Activated CD8-positive, alpha-beta memory T cell treated with anti-CD3 and anti-CD28 coated beads for 48 hours (primary cell): ENCODE measurements around the gene LPO.

ENCODE experiments used
- DNase-seq, 3 experiments: peaks; one replicate each; pipeline ENCODE4 v3.0.0-alpha.2; 2020; ENCODE audit warnings: low read depth in 2 of 3, low spot score in 2 of 3

The LPO gene

DNA sequence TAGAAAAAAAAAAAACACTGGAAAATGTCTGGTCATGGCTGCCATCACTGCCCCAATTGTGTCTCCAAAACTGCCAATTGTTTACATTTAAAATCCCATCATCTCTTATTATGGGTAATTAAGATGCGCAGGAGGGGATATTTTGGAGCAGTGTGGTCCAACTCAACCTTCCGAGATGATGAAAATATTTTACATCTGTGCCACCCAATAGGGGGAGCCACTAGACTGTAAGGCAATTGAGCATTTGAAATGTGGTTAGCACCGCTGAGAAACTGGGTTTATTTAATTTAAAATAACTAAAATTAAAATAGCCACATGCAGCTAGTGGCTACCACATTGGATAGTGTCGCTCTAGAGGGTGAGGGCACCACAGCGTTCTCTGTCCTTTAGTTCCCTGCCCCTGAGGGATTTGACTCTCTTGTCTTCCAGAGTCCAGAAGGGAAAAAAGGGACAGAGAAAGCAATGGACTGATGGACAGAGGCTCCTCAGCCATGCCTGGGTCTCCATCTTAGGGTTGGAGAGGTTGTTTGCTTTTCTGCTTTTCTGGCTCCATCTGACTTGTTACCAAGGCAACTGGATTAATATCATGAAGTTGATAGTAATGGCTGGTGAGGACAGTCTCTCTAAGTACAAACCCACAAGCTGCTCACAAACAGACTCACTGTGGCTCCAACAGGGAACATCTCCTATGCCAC is 38.9 kb downstream of the LPO start:
- no peak for DNase-seq

DNA sequence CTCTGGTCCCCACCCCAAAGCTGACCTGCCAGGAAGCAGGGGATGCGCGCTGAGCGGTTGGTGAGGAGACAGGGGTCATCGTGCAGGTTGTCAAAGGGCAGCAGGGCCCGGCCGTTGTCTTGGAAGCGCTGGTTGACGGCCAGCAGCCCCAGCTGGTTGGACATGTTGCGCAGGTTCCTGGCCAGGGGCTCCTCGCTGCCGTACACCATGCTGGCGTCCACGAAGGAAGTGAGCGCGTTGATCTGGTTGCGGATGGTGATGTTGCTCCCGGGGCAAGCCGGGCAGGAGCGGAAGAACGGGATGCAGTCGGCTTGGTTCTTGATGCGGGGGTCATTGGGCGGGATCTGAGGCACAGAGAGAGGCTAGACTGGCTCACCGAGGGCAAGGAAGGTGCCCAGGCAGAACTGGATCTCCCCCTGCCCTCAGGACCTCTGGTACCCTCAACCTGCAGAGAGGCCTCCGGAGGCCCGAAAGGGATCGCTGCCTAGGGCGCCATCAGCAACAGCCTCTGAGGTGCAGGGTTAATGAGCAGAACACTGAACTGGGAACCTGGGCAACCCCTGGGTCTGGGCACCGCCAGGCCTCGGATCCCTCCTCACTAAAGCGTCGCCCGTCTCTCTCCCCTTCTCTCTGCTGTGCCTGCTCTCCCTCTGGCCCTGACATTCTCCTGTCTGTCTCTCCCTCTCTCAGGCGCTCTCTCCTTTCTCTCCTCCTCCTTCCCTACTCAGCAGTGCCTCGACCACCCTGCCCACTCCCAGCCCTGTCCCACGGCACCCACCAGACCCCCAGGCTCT is 39.6 kb downstream of the LPO start:
- DNase-seq = no peak

DNA sequence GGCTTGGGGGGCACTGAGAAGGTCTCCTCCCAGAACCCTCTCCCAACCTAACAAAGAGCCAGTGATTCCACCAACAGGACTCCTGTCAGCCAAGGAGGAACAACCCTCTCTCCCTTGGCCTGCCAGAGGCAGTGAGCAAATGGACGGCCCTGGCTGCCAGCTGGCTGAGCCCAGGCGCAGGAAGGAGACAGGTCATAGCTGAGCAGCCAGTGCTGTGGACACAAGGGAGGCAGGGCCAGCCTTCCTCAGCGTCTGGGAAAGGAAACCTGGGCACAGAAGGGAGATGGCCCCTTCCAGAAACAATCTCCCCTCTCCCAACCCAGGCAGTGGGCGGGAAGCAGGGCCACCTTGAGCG is 40.3 kb downstream of the LPO start:
- DNase-seq = no peak

DNA sequence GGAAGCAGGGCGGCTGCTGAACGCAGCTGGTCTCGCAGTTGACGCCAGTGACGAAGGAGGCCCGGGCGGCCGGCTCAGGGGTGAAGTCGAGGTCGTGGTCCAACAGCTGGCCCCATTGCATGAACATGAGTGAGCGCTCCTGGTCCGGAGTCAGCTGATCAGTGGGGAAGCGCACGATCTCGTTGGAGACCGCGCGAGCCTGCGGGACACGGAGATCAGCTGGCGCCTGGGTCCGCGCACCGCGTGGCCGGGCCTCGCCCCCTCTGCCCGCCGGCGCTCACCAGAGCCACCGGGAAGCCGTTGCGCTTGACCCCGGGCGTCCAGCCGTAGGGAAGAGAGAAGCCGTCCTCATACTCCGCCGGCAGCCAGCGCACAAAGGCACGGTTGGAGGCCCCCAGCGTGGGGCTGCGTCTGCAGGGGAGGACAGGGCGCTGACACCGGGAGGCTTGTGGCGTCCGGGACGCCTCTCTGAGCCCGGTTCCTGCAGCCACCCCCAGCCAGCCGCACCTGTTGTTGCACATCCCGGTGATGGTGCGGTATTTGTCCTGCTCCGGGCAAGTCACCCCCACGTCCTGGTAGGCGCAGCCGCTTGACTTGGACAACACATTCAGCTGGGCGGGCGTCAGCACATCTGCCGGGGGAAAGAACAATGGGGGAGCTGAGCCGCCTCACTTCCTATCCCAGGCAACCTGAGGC is 40.8 kb downstream of the LPO start:
- no peak for DNase-seq

DNA sequence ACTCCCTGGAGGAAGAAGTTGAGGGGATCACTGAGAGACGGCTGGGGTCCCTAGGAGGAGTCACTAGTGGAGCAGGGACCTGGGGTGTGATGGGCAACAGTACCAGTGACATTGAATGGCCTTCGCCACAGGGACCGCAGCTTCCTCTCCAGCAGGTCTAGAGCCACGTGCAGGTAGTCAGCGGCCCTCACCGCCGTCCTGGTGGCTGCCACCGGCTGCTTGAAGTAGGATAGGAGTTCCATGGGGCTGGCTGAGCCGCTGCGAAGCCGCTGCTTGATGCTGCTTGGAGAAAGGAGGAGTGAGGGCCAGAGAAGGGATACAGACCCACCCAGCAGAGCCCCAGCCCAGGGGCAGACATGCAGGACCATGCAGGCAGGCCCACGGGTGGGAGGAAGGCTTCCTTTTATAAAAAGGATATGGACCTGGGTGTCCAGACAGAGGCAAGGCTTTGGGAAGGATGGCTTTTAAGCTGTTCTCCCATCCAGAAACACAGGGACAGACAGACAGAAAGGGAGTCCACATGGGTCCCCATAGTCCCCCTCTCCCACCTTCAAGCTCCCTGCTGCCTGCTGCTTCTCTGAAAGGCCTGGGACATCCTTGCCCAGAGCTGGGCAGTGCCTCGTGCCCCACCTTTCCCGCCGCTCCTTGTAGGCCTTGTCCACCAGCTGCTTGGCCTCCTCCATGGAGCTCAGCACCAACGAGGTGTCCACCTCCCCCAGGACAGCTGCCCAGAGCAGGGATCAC is 41.5 kb downstream of the LPO start:
- DNase-seq = no peak

DNA sequence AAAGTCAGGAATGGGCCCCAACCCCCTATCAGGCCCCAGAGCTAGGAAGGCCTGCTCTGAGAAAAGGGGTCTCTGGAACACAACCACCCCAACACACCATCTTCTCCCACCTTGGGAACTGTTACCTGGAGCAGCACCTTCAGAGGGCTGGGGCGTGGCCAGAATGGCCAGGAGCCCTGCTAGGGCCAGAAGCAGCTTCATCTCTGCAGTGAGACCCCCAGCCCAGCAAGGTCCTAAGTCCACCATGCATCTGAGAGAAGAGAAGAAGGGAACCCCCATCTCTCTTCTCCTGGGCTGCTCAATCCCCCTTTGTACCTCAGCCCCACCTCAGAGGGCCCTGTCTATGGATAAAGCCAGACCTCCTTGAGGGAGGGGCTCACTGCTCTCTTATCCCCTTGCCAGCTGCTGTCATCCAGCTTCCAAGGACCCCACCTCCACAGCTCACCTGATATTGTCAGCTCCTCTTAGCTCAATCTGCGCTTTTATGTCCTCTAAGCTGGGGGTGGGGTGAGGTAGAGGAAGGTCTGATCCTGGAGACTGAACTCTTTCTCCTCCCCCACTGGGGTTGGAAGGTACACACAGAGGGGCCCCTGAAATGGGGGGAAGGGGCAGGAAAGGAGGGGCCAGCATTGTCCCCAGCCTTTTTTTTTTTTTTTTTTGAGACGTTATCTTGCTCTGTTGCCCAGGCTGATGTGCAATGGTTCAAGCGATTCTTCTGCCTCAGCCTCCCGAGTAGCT is 42.3 kb downstream of the LPO start, which contains the start of gene MPO:
Gene MPO (minus strand): TSS at position 456 of the 738 bp plus-strand sequence. CDS start 177 bp downstream, at position 279.
- DNase-seq = no peak

DNA sequence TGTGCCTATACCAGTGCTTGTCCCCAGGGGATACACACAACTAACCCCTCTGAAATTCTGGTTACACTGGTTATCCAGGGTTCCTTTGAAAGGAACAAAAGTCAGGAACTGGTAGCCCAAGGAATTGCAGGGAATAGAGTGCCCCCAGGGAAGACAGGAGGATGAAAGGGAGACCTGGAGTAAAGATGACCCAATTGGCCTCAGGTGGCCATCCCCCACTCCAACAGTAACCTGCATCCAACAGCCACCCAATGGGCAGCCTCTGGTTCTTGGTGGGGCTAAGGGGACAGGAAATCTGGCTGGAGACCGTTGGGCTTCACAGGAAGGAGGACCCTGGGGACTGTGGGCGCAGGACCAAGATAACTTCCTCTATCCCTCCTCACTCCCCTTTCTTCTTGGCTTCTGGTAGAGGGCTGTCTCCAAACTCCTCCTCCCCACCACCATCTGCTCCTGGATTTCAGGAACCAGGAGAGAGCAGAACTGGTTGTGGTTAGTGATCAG is 43.2 kb downstream of the LPO start:
- DNase-seq = no peak

DNA sequence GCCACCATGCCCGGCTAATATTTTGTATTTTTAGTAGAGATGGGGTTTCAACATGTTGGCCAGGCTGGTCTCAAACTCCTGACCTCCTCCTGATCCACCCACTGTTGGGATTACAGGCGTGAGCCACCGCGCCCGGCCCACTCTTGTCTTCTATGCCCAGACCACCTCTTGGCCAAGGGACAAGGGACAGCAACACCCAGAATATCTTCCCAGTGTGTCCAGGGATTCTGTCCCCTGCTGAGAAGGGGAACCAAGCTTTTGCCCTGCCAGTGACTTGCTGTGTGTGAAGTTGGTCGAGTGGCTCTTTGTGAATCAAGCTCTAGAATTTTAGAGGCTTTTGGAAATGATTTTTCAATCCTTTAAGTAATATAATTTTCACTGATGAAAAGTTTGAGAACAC is 44.1 kb downstream of the LPO start:
- DNase-seq = no peak

DNA sequence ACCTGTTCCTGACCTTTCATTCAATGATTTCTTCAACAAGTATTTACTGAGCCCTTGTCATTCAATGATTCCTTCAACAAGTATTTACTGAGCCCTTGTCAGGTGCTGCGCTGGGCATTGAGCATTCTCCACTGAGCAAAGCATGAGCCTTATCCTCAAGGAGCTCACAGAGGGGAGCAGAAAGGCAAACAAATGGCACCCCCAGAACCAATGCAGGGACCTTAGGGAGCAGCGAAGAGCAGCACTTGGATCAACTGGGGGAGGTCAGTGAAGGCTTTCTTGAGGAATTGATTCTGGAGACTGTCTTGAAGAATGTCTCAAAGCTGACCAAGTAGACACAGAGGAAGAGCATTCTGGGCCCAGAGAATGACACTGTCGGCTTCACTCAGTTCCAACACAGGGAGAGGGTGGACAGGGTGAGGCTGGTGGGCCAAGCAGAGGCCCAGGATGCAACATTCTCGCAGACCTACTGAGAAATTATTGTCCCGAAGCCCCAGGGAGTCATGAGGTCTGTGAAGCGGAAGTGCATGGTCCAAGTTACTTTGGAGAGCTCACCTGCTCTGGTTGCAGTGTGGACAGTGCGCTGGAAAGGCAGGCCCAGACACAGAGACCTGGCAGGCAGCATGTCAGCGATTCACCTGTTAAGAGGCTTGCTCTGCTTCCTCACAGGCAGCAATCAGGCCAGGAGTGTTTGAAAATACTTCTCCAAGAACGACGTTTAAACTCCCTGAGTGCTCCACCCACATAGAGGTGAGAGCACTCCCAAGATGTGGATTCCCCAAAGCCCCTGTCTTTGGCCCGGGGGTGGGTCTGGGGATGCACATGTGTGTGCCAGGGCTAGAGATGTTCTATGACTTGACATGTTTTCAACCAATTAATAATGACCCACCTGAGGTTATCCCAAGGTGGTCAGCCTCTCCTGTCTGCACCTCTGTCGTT is 45.6 kb downstream of the LPO start:
- no peak for DNase-seq

DNA sequence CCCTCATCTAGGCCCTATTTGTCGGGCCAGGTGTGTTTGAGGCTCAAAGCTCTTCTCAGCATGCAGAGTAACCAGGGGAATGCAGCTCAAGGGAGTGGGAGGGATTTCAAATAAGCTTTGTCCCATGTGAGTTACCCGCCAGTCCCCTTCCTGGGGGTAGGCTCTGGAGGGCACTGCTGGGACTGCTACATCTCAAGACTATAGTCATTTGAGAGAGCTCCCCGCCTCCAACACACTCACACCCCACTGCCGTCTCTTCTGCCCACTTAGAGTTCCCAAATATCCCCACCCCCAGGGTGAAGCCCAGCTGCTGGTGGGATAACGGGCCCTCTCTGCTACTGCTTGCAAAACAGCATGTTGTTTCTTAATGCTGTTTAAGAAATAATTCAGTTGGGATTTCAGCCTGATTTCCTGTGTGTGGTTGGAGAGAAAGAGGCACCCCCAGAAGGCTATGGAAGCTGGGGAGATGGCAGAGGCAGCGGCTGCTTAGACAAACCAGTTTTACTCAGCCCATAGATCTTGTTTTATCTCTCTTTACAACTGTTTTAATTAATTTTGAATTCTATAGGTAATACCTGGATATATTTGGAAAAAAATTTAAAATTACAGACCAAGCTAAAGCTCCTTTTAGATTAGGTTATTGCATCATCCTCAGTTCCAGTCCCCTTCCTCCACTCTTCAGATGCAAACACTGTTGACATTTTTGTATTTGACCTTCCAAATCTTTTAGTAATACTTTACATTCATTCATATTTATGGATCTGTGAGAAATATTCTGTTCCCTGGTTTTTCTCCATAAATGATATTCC is 46.4 kb downstream of the LPO start:
- no peak for DNase-seq

DNA sequence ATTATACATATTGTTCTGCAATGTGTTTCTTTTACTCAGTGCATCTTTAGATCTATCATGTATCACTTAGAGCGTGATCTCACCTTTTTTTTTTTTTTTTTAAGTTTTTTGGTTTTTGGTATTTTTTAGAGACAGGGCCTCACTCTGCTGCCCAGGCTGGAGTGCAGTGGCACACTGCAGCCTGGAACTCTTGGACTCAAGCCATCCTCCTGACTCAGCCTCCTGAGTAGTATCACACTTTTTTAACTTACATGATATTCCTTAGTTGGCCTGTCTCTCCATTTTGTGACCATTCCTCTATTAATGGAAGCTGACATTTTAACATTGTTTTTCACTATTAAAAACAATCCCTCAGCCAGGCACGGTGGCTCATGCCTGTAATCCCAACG is 47.0 kb downstream of the LPO start:
- no peak for DNase-seq

DNA sequence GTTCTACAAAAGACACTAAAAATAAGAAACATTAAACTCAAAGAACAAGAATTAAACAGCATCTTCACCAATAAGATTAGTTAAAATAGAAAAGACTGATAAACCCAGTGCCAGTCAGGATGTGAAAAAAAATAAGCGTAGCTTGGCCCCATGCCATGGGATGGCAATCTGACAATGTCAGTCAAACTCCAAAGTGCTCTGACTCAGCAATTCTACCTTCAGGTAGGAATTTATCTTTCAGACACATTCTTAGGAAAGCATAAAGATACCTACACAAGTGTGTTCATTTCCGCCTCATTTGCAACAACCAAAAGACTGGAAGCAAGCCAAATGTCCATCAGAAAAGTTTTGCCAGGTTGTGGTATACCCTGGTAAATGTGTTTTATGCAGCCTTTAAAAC is 51.5 kb downstream of the LPO start:
- DNase-seq = no peak

DNA sequence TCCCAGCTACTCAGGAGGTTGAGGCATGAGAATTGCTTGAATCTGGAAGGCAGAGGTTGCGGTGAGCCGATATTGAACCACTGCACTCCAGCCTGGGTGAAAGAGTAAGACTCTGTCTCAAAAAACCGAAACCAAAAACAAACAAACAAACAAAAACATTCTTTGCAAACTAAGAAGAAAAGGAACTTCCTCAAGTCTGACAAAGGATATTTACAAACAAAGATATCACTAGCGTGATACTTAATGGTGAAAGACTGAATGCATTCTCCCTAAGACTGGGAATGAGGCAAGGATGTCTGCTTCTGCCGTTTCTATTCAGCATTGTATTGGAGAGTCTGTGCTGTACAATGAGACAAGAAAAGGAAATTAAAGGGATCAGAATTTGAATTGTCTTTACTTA is 52.9 kb downstream of the LPO start:
- DNase-seq = no peak

DNA sequence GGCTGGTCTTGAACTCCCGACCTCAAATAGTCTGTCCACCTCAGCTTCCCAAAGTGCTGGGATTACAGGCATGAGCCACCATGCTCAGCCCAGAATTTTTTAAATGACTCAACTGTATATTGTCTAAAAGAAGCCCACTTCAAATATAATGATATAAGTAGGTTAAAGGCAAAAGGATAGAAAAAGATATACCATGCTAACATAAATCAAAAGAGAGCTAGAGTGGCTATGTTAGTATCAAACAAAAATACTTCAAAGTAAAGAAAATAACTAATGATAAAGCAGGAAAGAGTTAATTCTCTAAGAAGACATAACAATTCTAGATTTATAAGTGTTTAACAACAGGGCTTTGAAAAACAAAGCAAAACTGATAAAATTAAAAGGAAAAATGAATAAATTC is 55.6 kb downstream of the LPO start:
- DNase-seq = no peak

DNA sequence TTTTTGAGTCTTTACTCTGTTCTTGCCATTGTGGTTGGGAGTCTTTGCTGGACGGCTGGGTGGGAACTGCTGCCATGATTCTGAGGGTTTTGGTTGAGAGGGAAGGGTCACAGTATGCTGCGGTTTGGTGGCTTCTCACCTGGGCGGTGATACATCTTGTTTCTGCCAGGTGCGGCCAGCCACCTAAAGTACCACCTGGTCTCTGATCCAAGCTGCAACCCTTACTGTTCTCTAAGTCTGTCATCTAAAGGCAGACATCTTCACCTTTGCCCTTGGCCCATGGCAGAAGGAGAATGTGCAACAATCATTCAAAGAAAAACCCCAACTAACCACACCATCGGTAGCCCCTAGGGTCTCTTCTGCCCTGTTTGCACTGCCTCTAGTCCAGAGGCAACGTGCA is 62.0 kb downstream of the LPO start:
- no peak for DNase-seq

DNA sequence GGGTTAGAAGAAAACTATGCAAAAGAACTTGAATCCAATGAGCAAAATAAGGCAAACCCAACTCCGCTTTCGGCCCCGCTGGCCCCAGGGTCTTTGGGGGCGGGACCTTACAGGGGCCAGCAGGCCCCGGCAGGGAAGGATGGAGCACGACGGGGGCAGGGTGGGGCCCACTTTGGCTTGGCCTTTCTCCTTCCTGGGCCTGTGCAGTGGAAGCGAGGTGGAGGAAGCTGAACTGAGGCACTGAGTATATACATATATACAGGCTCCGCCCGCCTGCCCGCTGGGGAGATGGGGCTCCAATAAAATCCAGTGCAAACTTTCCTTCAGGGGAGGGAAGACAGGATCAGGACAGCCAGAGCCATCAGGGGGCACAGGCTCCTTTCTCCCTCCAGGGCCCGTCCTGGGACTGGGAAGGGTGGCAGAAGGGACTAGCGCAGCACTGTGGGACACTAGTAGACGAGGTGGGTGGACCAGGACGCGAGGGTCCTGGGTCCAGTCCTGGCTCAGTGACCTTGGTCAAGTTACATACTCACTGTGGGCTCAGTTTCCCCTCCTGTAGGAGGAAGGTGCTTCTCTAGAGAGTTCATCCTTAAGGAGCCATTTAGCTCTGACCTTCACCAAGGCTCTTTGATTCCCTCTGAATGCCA is 63.2 kb downstream of the LPO start:
- DNase-seq = no peak

DNA sequence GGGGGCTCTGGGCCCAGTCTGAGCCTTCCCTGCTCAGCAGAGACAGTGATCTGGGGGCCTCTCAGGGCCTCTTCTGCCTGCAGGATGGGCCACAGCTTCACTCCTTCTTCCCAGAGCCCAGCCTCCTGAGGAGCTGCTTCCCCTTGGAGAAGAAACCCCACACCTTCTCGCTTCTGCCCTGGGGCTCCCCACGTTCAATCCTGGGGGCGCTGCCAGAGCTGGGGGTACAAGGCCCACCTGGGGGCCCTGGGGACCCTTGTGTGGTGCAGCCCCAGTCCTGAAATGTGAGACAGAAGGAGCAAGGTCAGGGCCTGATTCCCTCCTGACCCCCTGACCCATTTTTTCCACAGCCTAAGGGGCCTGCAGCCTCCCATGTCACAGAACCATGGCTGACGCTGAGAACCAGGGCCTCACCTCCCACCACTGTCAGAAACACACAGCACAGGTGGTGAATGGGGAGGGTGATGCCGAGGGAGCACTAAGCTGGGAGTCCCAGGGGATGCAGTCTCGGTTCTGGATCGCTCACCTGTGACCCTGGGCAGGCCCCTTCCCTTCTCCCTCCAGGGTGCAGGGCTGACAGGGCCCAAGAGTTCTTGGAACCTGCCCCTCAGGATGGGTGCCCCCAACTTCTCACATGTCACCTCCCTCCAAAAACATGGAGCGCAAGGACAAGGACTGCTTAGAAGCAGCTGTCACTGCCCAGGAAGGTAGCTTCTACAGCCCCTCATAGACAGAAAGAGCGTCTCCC is 64.0 kb downstream of the LPO start:
- DNase-seq = no peak
